ENCODE measurements around the gene ATXN7L2.

ATXN7L2 gene

DNA sequence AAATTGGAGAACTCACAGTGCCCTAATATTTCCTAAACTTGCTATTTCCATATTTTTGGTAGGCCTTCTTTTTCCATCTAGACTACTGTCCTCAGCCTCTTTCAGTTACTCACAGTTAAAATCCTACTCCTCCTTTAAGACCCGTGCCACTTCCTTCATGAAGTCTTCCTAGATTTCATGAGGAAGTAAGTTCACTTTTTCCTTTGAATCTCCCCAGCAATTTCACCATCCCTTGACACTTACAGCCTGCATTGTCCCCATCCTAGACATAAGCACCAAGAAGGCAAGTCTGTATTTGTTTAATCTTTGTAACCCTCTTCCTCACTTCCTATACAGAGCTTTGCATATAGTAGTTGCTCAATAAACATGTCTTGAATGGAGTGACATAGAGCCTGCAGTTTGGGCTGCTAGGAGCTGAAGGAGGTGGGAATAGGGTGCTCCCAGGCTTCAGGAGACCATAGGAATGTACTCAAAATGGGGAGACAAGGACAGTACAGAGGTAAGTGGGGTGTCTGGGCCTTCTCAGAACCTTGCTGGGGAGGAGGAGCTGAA, 50.7 kb downstream of the ATXN7L2 start:
- Histone ChIP-seq H3K36me3 (ENCODE audit: control insufficient read depth, insufficient read depth, low read length) (no peaks in the 10 kb centered on the region), H3K27me3 (replicated peaks; ENCODE audit: control insufficient read depth, insufficient read depth, low read length) (no peaks in the 10 kb centered on the region), H3K4me3 (replicated peaks; ENCODE audit: low read depth, low read length) (no peak overlapping the region)
- no peak for DNase-seq (ENCODE audit: extremely low read depth, insufficient read length)
- TF ChIP-seq, protein P1, sequence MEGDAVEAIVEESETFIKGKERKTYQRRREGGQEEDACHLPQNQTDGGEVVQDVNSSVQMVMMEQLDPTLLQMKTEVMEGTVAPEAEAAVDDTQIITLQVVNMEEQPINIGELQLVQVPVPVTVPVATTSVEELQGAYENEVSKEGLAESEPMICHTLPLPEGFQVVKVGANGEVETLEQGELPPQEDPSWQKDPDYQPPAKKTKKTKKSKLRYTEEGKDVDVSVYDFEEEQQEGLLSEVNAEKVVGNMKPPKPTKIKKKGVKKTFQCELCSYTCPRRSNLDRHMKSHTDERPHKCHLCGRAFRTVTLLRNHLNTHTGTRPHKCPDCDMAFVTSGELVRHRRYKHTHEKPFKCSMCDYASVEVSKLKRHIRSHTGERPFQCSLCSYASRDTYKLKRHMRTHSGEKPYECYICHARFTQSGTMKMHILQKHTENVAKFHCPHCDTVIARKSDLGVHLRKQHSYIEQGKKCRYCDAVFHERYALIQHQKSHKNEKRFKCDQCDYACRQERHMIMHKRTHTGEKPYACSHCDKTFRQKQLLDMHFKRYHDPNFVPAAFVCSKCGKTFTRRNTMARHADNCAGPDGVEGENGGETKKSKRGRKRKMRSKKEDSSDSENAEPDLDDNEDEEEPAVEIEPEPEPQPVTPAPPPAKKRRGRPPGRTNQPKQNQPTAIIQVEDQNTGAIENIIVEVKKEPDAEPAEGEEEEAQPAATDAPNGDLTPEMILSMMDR (IDR thresholded peaks at IDR 0.05; ENCODE audit: insufficient read depth, low read length, poor library complexity, severe bottlenecking) = no peak

DNA sequence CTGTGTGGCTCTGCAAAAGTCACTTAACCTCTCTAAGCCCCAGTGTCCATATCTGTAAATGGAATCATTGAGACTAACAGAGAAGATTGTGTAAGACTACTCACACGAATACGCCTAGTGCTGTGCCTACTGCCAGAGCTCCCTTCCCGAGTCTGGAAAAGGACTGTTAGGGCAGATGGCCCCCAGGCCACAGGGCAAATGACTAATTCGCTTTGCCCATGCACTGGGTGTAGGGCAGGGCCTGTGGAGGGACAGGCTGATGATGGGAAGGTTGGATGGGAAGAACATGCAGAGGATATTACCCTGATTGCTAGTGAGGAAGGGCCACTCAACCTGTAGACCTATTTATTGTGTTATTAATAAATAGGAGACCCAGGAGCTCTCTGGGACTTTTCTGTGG, 51.8 kb downstream of the ATXN7L2 start:
- DNase-seq (ENCODE audit: extremely low read depth, insufficient read length) = no peak
- H3K36me3 ChIP-seq (ENCODE audit: control insufficient read depth, insufficient read depth, low read length) = no peaks in the 10 kb centered on the region
- TF ChIP-seq, protein P1 (IDR thresholded peaks at IDR 0.05; ENCODE audit: insufficient read depth, low read length, poor library complexity, severe bottlenecking) = no peak
- no peaks in the 10 kb centered on the region for H3K27me3 ChIP-seq (replicated peaks; ENCODE audit: control insufficient read depth, insufficient read depth, low read length)
- H3K4me3 ChIP-seq (replicated peaks; ENCODE audit: low read depth, low read length) = no peak overlapping the region

DNA sequence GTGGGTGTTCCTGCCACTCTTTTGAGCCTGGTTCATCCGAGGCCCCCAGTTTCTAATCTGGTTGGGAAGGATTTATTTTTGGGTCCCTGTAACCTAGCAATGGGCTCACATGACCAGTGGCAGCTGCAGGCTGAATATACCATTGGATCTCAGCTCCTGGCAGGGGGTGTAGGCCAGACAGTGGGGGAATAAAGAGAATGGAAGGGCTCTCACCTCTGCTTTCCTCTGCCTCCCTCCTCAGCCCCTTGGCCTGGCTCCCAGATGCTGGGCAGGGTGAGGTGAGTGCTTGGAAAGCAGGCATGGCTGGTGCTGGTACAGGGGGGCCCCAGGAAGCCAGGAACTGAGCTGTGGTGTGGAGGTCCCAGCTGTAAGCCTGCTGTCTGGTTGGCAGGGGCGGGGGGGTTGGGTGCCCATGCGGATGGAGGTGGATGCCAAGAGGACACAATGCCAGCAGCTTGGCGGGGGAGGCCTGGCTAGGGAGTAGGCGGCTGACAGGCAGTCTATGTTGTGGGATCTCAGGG, 52.3 kb downstream of the ATXN7L2 start:
- Histone ChIP-seq H3K36me3 (ENCODE audit: control insufficient read depth, insufficient read depth, low read length) (no peaks in the 10 kb centered on the region), H3K27me3 (replicated peaks; ENCODE audit: control insufficient read depth, insufficient read depth, low read length) (no peaks in the 10 kb centered on the region), H3K4me3 (replicated peaks; ENCODE audit: low read depth, low read length) (no peak overlapping the region)
- DNase-seq (ENCODE audit: extremely low read depth, insufficient read length) = no peak
- TF ChIP-seq, protein P1 (IDR thresholded peaks at IDR 0.05; ENCODE audit: insufficient read depth, low read length, poor library complexity, severe bottlenecking) = no peak

DNA sequence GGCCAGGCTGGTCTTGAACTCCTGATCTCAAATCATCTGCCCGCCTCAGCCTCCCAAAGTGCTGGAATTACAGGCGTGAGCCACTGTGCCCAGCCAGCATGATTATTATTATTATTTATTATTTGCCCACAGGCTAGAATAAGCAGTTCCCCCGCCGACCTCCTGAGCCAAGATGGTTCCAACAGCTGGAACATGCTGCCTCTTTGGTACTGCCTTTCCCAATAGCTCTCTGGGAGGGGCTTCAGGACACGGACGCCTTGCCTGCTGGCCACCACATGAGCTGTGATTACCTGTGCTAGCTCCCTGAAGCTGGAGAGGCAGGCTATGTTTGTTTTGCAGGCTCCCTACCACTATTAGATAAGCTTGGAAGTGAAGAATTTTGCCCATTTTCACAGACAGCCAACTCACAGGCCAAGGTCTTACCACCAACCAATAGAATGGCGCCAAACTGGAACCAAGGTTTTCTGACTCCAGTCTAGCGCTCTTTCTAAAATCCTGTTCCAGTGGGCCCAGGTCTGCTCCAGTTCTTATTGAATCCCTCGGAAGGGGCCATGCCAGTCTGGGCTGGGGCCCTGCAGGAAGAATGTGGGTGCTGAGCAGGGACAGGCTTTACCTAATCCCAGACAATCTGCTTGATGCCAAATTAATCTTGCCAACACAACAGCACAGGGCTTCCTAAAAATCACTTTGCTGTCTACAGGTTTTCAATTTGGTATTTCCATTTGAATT, 53.9 kb downstream of the ATXN7L2 start:
- H3K4me3 ChIP-seq (replicated peaks; ENCODE audit: low read depth, low read length) = no peak overlapping the region
- DNase-seq (ENCODE audit: extremely low read depth, insufficient read length) = no peak
- TF ChIP-seq, protein P1 (IDR thresholded peaks at IDR 0.05; ENCODE audit: insufficient read depth, low read length, poor library complexity, severe bottlenecking) = no peak
- H3K36me3 ChIP-seq (ENCODE audit: control insufficient read depth, insufficient read depth, low read length) = no peaks in the 10 kb centered on the region
- H3K27me3 ChIP-seq (replicated peaks; ENCODE audit: control insufficient read depth, insufficient read depth, low read length) = no peaks in the 10 kb centered on the region

DNA sequence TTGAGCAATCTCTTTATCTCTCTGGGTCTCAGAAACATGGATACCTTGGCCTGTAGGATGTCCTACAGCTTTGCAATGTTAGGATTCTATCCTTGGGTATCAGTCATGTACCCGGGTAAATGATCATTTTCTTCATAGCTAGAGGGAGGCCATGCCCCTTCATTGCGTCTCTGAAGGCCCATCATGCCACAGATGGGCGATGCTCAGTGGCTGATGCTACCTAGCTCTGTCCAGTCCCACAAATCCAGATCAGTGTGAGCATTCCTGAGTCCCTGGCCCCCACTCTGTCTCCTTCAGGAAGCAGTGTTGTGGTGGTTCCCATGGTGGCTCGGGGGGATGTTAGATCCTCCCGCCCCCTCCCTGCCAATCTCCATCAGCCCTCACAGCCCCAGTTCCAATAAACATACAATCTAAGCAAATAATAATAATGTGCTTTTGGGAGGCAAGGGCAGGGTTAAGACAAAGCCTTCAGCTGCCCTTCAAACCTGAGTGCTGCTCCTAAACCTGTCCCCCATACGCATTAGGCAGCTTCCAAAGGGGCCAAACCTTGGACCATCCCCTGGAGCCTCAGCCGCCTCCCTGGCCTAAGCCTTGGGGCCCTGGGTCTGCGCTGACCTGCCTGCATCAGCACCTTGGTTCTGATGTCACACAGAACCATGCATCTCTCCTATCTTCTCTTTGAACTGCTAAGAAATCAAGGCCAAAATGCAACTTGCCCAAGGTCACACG, 55.3 kb downstream of the ATXN7L2 start:
- no peak for DNase-seq (ENCODE audit: extremely low read depth, insufficient read length)
- no peak overlapping the region for H3K4me3 ChIP-seq (replicated peaks; ENCODE audit: low read depth, low read length)
- H3K36me3 ChIP-seq (ENCODE audit: control insufficient read depth, insufficient read depth, low read length) = no peaks in the 10 kb centered on the region
- H3K27me3 ChIP-seq (replicated peaks; ENCODE audit: control insufficient read depth, insufficient read depth, low read length) = no peaks in the 10 kb centered on the region
- TF ChIP-seq, protein P1 (IDR thresholded peaks at IDR 0.05; ENCODE audit: insufficient read depth, low read length, poor library complexity, severe bottlenecking) = no peak

All from GM06990 (cell line).